ENCODE data around the gene RBM27.
"Not testable (repeated sequence)": the region's sequence is repeated elsewhere in the genome, so short reads cannot be mapped to it uniquely, and the experiment has no call there.

Gene RBM27

DNA sequence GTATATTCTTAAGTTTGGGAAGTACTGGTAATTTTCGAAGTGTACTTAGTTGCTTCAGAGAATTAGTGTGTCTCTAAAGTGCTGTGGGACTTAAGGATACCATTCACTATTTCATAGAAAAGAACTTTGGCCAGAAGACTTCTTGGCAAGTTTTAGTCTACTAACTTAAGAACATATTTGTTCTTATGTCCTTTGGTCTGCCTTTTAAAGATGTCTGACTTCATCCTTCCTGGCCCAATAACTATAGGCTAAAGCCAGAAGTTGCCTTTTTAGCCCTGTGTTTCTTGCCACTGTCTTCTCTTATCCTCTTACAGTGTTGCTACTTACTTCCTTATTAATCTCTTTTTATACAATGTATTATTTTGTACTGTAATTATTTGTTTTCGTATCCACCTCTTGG lies 6.3 kb downstream of the RBM27 start:
- DNase-seq, result no peak

- DNase-seq, result not testable (repeated sequence)
Measured at GRCh38 chr5:146210810-146211209, 7.4 kb downstream of the RBM27 start.

DNA sequence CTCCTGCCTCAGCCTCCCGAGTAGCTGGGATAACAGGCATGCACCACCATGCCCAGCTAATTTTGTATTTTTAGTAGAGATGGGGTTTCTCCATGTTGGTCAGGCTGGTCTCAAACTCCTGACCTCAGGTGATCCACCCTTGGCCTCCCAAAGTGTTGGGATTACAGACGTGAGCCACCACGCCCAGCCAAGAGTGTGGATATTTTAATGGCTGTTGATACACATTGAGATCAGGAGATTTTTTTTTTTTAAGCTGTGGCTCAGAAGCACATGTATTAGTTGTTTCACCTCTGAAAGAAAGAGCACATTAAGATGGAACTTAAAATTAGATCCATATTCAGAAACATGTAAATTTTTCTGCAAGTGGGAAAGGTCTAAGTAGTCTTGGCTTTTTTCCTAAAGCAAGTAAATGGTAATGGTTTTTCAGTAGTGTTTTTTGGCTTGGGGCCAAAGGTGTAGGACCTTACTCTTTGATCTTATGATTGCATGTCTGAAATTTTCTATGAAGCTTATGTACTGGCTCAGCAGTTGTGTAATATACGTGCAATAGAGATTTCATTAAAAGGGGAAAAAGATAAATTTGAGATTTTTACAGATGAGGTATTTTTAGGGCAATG lies 9.9 kb downstream of the RBM27 start:
- no peak for DNase-seq

DNA sequence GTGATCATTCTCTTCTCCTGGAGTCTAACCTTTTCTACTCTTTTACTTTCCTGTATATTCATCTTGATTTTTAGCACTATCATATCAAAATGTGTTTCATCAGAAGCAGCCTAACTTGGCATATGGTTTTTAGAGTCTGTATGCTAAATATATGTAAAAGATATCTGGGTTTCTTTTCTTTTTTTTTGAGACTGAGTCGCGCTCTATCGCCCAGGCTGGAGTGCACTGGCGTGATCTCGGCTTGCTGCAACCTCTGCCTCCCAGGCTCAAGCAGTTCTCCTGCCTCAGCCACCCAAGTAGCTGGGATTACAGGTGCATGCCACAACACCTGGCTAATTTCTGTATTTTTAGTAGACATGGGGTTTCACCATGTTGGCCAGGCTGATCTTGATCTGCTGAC lies 11.5 kb downstream of the RBM27 start:
- DNase-seq, result not testable (repeated sequence)

GRCh38 chr5:146218168-146218567 lies 14.8 kb downstream of the RBM27 start:
- DNase-seq, result no peak

DNA sequence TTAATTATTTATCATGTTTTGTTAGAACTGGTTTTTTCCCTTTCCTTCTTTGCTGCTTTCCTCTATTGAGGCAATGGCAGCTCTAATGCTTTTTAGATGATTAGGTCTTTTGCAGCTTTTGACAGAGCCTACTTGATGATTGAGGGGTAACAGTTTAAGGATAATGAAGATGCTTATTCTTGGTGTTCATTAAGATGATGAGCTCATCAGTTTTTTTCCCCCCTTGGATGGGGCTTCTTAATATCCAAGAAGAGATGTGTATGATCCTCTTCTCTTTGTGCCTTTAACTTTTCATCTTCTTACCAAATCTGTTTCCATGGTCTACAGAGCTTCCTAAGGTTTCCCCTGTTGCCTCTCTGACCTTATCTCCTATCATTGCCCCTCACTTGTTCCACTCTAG lies 15.8 kb downstream of the RBM27 start:
- DNase-seq, result no peak

DNA sequence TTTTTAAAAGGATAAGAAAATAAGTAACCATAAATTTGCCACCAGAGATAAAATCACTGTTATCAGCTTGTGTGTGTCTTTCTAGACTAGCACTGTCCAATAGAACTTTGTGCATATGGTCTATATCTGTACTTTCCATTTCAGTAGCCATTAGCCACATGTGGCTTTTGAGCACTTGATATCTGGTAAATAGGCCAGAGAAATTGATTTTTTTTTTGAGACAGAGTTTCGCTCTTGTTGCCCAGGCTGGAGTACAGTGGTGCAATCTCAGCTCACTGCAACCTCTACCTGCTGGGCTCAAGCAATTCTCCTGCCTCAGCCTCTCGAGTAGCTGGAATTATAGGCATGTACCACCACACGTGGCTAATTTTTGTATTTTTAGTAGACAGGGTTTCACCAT lies 17.8 kb downstream of the RBM27 start:
- no peak for DNase-seq

GRCh38 chr5:146222005-146222404 lies 18.6 kb downstream of the RBM27 start:
- no peak for DNase-seq

DNA sequence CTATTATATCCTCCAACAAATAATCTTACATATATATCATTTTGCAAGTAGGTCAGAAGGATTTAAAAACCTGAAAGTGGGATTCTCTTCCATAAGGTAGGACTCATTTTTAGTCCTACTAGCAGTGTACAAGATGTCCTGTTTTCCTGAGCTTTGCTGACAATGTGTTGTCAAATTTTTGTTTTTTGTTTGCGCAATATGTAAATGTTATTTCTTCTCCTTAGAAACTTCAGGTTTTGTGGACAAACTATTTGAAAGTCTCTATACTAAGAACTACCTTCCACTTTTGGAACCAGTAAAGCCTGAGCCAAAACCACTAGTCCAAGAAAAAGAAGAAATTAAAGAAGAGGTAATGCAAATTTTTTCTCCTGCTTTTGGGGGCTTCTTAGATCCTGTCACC lies 19.8 kb downstream of the RBM27 start:
- DNase-seq, result no peak

DNA sequence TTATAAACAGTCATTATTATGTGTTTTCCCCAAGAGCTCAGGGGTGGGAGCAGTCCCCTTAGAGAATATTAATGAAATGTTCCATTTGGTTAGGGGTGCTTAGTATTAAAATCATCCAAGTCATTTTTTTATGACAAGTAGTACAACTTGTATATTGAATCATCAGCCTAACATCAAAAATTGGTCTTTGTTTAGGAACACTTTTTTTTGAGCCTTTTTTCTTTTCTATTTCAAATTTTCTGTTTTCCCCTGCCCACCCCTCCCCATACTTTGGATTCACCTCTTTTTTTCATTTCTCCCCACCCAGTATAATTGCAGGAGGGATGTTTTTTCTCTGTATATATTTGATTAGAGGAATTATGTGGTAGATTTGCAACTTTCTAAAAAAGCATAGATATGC lies 25.8 kb downstream of the RBM27 start:
- no peak for DNase-seq

DNA sequence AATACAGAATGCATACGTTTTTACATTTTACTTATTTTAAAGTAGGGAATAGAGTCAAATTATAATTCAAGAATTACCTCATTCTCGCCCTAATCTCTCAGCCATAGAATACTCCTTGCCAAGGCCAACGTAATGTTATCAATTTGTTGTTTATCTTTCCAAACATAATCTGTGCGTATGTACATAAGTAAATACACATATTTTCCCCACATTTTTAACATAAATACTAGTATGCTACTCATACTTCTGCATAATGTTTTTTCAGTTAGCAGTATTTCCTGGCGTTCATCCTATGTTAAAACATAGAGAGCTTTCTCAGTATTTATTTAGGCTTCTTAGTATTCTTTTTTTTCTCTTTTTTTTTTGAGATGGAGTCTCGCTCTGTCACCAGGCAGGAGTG lies 28.8 kb downstream of the RBM27 start:
- no peak for DNase-seq

DNA sequence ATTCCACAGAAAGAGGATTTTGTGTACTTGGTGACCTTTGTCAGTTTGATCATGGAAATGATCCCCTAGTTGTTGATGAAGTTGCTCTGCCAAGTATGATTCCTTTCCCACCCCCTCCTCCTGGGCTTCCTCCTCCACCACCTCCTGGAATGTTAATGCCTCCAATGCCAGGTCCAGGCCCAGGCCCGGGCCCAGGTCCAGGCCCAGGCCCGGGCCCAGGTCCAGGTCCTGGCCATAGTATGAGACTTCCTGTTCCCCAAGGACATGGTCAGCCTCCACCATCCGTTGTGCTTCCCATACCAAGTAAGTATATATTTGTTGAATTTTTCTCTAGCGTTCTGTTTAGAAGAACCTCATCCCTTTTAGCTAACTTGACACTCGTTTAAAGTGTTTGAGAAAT lies 30.0 kb downstream of the RBM27 start:
- DNase-seq, result no peak

GRCh38 chr5:146238973-146239372 lies 35.6 kb downstream of the RBM27 start:
- no peak for DNase-seq

DNA sequence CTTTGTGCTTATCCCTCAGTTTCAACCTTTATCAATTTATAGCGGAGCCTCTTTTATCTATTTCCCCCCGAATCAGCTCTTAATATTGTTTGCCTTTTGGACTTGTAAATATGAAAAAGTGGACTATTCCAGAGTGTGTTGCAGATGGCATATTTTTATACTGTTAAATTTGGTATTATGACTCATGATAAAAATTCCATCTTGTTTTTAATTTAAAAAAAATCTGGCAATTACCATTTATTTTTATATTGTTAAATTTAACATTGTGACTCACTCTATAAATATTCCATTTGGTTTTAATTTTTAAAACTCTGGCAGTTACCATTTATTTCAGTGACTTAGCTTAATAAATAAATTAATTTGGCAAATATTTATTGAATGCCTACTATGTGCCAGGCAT lies 37.5 kb downstream of the RBM27 start:
- no peak for DNase-seq

GRCh38 chr5:146243247-146243646 lies 39.8 kb downstream of the RBM27 start:
- DNase-seq, result no peak

DNA sequence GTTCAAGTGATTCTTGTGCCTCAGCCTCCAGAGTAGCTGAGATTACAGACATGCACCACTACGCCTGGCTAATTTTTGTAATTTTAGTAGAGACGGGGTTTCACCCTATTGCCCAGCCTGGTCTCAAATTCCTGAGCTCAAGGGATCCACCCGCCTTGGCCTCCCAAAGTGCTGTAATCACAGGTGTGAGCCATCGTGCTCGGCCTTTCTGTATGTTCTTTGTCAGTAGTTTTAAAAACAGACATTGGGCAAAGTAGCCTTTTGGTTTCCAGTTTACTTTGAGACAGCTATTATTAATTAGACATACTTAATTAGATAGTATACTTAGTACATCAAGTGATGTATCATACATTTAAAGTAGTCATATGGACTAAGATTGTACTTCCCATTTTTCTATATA lies 45.2 kb downstream of the RBM27 start:
- DNase-seq, result no peak

- DNase-seq, result no peak
Measured at GRCh38 chr5:146249801-146250200, 46.4 kb downstream of the RBM27 start.
